Subcutaneous adipose tissue (tissue), 4 donors: ENCODE measurements around the gene CCNH. TPM values are rescaled to one million over a fixed set of nuclear protein-coding genes. Genes with fewer than 3 reads are reported as not detected.

Experiments
- CTCF ChIP-seq: fragments of 450-650 bp; IDR thresholded peaks from one replicate; pipeline ENCODE4 v1.5.1; 2016; ENCODE audit warnings: low read depth, mild to moderate bottlenecking, control low read depth, antibody characterized with exemption, moderate library complexity
- total RNA-seq, 4 donors: library from RNA; depleted of rRNA; stranded (reverse); fragments of >200 nt; gene quantifications; one replicate each; pipeline ENCODE4 v1.1.0, GENCODE V29; 2016

Gene CCNH
- total RNA-seq, 4 donors from 2014 or later: 142 to 294 (median 170) TPM

- TF ChIP-seq CTCF: no peak
These were observed 5.8 kb upstream of the CCNH start for GRCh38 chr5:87418506-87418905.

DNA sequence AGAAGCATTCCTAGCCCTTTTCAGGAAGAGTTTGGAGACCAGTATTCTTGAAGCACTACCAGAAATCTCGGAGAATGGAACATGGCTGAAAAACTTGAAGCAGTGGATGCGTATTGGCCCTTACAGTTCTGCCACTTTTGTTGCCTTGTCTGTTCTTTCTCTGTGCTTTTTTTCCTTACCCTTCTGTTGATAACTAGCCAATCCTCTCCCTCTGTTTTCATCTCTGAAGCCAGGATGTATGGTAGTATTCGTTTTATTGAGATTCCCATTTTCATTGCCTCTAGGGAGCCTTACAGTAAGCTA lies 564 bp upstream of the CCNH start:
- no peak for TF ChIP-seq CTCF

DNA sequence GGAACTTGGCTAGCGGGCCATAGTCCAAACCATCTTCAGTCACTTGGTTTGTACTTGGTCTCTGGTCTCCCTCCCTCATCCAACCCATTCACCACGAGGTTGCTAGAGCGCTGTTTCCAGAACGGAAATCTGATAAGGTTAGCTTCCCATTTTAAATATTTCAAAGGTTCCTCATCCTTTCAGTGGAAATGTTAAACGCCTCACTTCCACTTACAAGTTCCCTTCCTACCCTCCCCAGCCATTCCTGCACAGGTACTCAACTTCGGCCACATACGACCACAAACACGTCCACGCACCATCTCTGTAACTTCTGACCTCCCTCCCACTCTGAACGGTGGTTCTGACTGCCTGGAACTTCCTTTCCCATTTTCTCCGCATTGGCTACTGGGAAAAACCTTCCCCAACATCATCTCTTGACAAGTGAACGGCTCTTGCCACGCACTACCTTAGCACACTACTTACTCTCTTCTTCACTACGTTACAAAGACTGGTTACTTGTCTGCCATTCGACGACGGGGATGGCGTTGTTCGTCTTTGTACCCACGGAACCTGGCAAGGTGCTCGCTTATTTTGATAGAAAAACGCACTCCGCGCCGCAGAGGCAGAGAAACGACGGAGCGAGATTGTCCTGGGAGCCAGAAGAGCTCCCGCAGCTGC lies 629 bp downstream of the CCNH start:
- TF ChIP-seq CTCF: no peak

- no peak for TF ChIP-seq CTCF
These were observed 1.2 kb downstream of the CCNH start for GRCh38 chr5:87411586-87411972.

DNA sequence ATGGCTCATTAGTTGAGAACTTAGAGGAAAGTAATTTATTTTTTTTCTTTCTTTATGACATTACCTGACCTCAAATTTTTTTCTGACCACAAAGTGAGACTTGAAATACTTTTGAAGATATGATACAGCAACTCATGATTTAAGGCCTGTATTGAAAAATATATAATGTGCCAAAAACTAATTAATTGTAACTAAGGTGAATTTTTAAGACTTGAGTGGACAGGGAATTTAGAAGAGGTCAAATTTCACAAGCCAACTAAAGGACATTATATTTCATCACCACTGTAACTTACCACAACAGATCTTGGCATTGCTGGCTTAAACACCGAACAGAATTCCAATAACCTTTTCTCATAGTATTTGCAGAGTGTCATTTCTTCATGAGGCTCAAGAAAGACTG lies 1.8 kb downstream of the CCNH start:
- TF ChIP-seq CTCF: no peak

- TF ChIP-seq CTCF: no peak
These were observed 4.5 kb downstream of the CCNH start for GRCh38 chr5:87408204-87408603.

DNA sequence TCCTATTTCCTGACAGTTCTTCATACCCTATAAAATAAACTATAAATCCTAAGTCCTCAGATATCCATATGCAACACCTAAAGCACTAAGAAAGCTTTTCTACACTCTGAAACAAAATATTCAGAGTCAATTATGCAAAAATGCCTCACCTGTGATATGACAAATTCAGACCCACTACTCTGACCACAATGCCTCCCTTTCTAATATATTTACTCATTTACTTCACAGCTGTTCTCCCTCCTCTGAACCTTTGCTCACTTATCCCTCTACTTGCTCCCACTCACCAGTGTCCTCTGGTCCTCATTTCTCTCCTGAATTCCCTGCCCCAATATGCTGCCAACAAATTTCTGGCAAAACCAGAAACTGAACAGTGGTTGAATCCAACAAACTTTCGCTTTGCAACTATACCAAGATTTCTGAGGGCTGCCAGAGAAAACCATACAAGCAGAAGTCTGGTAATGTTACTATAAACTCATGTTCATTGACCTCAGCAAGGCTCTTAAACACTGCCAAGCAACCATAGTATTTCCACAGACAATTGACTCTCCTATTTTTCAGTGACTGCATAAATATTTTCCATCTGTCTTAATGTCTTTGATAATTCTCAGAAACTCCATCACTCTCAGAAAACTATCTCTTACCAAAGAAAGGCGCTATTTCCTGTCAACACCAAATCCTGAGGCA lies 7.1 kb downstream of the CCNH start:
- no peak for TF ChIP-seq CTCF
